Measurements from ENCODE around the gene ARID5A.

The ARID5A gene

GRCh38 chr2:96511851-96512250 lies 24.7 kb upstream of the ARID5A start:
- Mint-ChIP-seq H3K27me3 (peaks cover 57% of the 10 kb centered on the region), H3K36me3 (peaks cover 2% of the 10 kb centered on the region), H3K4me1 (peaks cover 20% of the 10 kb centered on the region), H3K9me3 (peaks cover 10% of the 10 kb centered on the region), H3K27ac (no peak overlapping the region), H3K4me3 (no peak overlapping the region)
- DNase-seq = no peak
- CTCF ChIA-PET = interaction anchor here (0.7 to 8.5 kb wide), 4 partner anchors 10 to 105 kb away, joined by 3 to 158 read pairs (median 30); no protein-coding TSS in a partner anchor

GRCh38 chr2:96512341-96512740 lies 24.2 kb upstream of the ARID5A start:
- Mint-ChIP-seq H3K4me3 (no peak overlapping the region), H3K27me3 (peaks cover 57% of the 10 kb centered on the region), H3K36me3 (peaks cover 6% of the 10 kb centered on the region), H3K27ac (no peak overlapping the region), H3K9me3 (peaks cover 15% of the 10 kb centered on the region), H3K4me1 (peaks cover 18% of the 10 kb centered on the region)
- CTCF ChIA-PET = interaction anchor here (0.8 to 8.5 kb wide), 4 partner anchors 43 to 156 kb away, joined by 3 to 158 read pairs (median 27); no protein-coding TSS in a partner anchor
- no peak for DNase-seq

- peaks cover under 1% of the 10 kb centered on the region for H3K4me1 Mint-ChIP-seq
- H3K4me3 Mint-ChIP-seq = no peak overlapping the region
- H3K27ac Mint-ChIP-seq = no peak overlapping the region
- no peak for DNase-seq
- peaks cover 6% of the 10 kb centered on the region for H3K36me3 Mint-ChIP-seq
- H3K27me3 Mint-ChIP-seq = peaks cover 47% of the 10 kb centered on the region
- CTCF ChIA-PET = interaction anchor here (0.7 to 0.9 kb wide), 2 partner anchors 55 to 107 kb away, joined by 3 read pairs; no protein-coding TSS in a partner anchor
- peaks cover 18% of the 10 kb centered on the region for H3K9me3 Mint-ChIP-seq
Measured at GRCh38 chr2:96514521-96514920, 22.0 kb upstream of the ARID5A start.

GRCh38 chr2:96517079-96517478 lies 19.5 kb upstream of the ARID5A start:
- H3K4me3 Mint-ChIP-seq = no peak overlapping the region
- no peaks in the 10 kb centered on the region for H3K4me1 Mint-ChIP-seq
- H3K27me3 Mint-ChIP-seq = peaks cover 28% of the 10 kb centered on the region
- H3K27ac Mint-ChIP-seq = no peak overlapping the region
- no peak for DNase-seq
- peaks cover 18% of the 10 kb centered on the region for H3K9me3 Mint-ChIP-seq
- CTCF ChIA-PET = no interaction called here
- peaks cover 6% of the 10 kb centered on the region for H3K36me3 Mint-ChIP-seq

GRCh38 chr2:96520231-96520630 lies 16.3 kb upstream of the ARID5A start:
- Mint-ChIP-seq H3K27ac (no peak overlapping the region), H3K9me3 (peaks cover 18% of the 10 kb centered on the region), H3K4me1 (peaks cover 29% of the 10 kb centered on the region), H3K27me3 (peaks cover 19% of the 10 kb centered on the region), H3K36me3 (peaks cover 6% of the 10 kb centered on the region), H3K4me3 (no peak overlapping the region)
- no peak for DNase-seq
- CTCF ChIA-PET = interaction anchor here (0.7 to 1.2 kb wide), 2 partner anchors 8 to 10 kb away, joined by 3 read pairs; no protein-coding TSS in a partner anchor

- CTCF ChIA-PET = interaction anchor here (0.9 to 1.2 kb wide), 3 partner anchors 9 to 74 kb away, joined by 3 read pairs; no protein-coding TSS in a partner anchor
- Mint-ChIP-seq H3K36me3 (peaks cover 6% of the 10 kb centered on the region), H3K27ac (no peak overlapping the region), H3K27me3 (peaks cover 19% of the 10 kb centered on the region), H3K4me1 (peaks cover 33% of the 10 kb centered on the region), H3K4me3 (no peak overlapping the region), H3K9me3 (peaks cover 16% of the 10 kb centered on the region)
- no peak for DNase-seq
Measured at GRCh38 chr2:96520697-96521096, 15.9 kb upstream of the ARID5A start.

- no peak overlapping the region for H3K27ac Mint-ChIP-seq
- CTCF ChIA-PET = interaction anchor here (0.9 to 1.2 kb wide), 3 partner anchors 9 to 73 kb away, joined by 3 read pairs; no protein-coding TSS in a partner anchor
- peaks cover 6% of the 10 kb centered on the region for H3K36me3 Mint-ChIP-seq
- DNase-seq = no peak
- no peak overlapping the region for H3K4me3 Mint-ChIP-seq
- peaks cover 39% of the 10 kb centered on the region for H3K4me1 Mint-ChIP-seq
- H3K9me3 Mint-ChIP-seq = peaks cover 11% of the 10 kb centered on the region
- peaks cover 19% of the 10 kb centered on the region for H3K27me3 Mint-ChIP-seq
Measured at GRCh38 chr2:96521219-96521618, 15.3 kb upstream of the ARID5A start.

- peaks cover 19% of the 10 kb centered on the region for H3K27me3 Mint-ChIP-seq
- no peak for DNase-seq
- peaks cover 46% of the 10 kb centered on the region for H3K4me1 Mint-ChIP-seq
- no peak overlapping the region for H3K4me3 Mint-ChIP-seq
- peaks cover 2% of the 10 kb centered on the region for H3K9me3 Mint-ChIP-seq
- CTCF ChIA-PET = interaction anchor here (2.1 kb wide), 1 partner anchor 12 kb away, joined by 6 read pairs; no protein-coding TSS in a partner anchor
- H3K27ac Mint-ChIP-seq = peak overlapping the region; percentile 16
- H3K36me3 Mint-ChIP-seq = no peaks in the 10 kb centered on the region
Measured at GRCh38 chr2:96522304-96523203, 14.0 kb upstream of the ARID5A start.

GRCh38 chr2:96523659-96524481 lies 12.7 kb upstream of the ARID5A start:
- H3K4me1 Mint-ChIP-seq = peaks cover 59% of the 10 kb centered on the region
- DNase-seq = no peak
- H3K9me3 Mint-ChIP-seq = no peaks in the 10 kb centered on the region
- H3K36me3 Mint-ChIP-seq = no peaks in the 10 kb centered on the region
- CTCF ChIA-PET = interaction anchor here (2.1 kb wide), 1 partner anchor 13 kb away, joined by 6 read pairs; no protein-coding TSS in a partner anchor
- H3K4me3 Mint-ChIP-seq = no peak overlapping the region
- peak overlapping the region; percentile 64 for H3K27ac Mint-ChIP-seq
- H3K27me3 Mint-ChIP-seq = peaks cover 25% of the 10 kb centered on the region

- H3K4me1 Mint-ChIP-seq = peaks cover 66% of the 10 kb centered on the region
- H3K27ac Mint-ChIP-seq = peak overlapping the region; percentile 64
- peaks cover 29% of the 10 kb centered on the region for H3K27me3 Mint-ChIP-seq
- H3K36me3 Mint-ChIP-seq = no peaks in the 10 kb centered on the region
- DNase-seq = no peak
- CTCF ChIA-PET = no interaction called here
- H3K4me3 Mint-ChIP-seq = no peak overlapping the region
- H3K9me3 Mint-ChIP-seq = no peaks in the 10 kb centered on the region
Measured at GRCh38 chr2:96524482-96525210, 11.9 kb upstream of the ARID5A start.

GRCh38 chr2:96525211-96525507 lies 11.4 kb upstream of the ARID5A start:
- no peaks in the 10 kb centered on the region for H3K36me3 Mint-ChIP-seq
- H3K4me3 Mint-ChIP-seq = no peak overlapping the region
- no peak for DNase-seq
- H3K27me3 Mint-ChIP-seq = peaks cover 29% of the 10 kb centered on the region
- CTCF ChIA-PET = interaction anchor here (0.6 kb wide), 1 partner anchor 116 kb away, joined by 4 read pairs; no protein-coding TSS in a partner anchor
- H3K9me3 Mint-ChIP-seq = no peaks in the 10 kb centered on the region
- no peak overlapping the region for H3K27ac Mint-ChIP-seq
- peaks cover 71% of the 10 kb centered on the region for H3K4me1 Mint-ChIP-seq

GRCh38 chr2:96526101-96526591 lies 10.4 kb upstream of the ARID5A start:
- Mint-ChIP-seq H3K4me1 (peaks cover 78% of the 10 kb centered on the region), H3K4me3 (no peak overlapping the region), H3K27me3 (peaks cover 29% of the 10 kb centered on the region), H3K9me3 (no peaks in the 10 kb centered on the region), H3K36me3 (no peaks in the 10 kb centered on the region), H3K27ac (no peak overlapping the region)
- CTCF ChIA-PET = interaction anchor here (1.1 to 4.8 kb wide), 4 partner anchors 10 to 119 kb away, joined by 3 to 33 read pairs (median 6); partner anchors contain the start of gene ARID5A
- DNase-seq = no peak

GRCh38 chr2:96526615-96527285 lies 9.8 kb upstream of the ARID5A start:
- H3K4me3 Mint-ChIP-seq = peak overlapping the region; percentile 49
- no peaks in the 10 kb centered on the region for H3K36me3 Mint-ChIP-seq
- CTCF ChIA-PET = interaction anchor here (0.6 to 4.8 kb wide), 7 partner anchors 9 to 119 kb away, joined by 3 to 33 read pairs (median 5); partner anchors contain the start of gene ARID5A
- DNase-seq = no peak
- H3K27me3 Mint-ChIP-seq = peaks cover 34% of the 10 kb centered on the region
- no peaks in the 10 kb centered on the region for H3K9me3 Mint-ChIP-seq
- H3K27ac Mint-ChIP-seq = peak overlapping the region; percentile 77
- peaks cover 84% of the 10 kb centered on the region for H3K4me1 Mint-ChIP-seq

Measured in activated naive CD4-positive, alpha-beta T cell treated with anti-CD3 and anti-CD28 coated beads, Interleukin-2, amount 10 ng/mL, durations not matched to agents 7 days and 5 days (primary cell).